Stimulated activated CD8-positive, alpha-beta memory T cell treated with anti-CD3 and anti-CD28 coated beads, Interleukin-15, amount 100 ng/mL, for 4 hours (primary cell): Measurements from ENCODE around the gene SLC16A3.
"Not testable (repeated sequence)": the region's sequence is repeated elsewhere in the genome, so short reads cannot be mapped to it uniquely, and the experiment has no call there.

Experiments used
- DNase-seq, 2 donors: peaks; one replicate each; pipeline ENCODE4 v3.0.0-alpha.2; 2020; ENCODE audit warnings: low read depth in 2 of 2

Gene SLC16A3

GRCh38 chr17:82247182-82247823 lies 18.5 kb downstream of the SLC16A3 start:
- DNase-seq = no peak

GRCh38 chr17:82247856-82248671 lies 19.2 kb downstream of the SLC16A3 start:
- no peak for DNase-seq

- no peak for DNase-seq
Observed at GRCh38 chr17:82248815-82249674, 20.2 kb downstream of the SLC16A3 start.

- no peak for DNase-seq
Observed at GRCh38 chr17:82249896-82250581, 21.2 kb downstream of the SLC16A3 start.

GRCh38 chr17:82250868-82251500 lies 22.1 kb downstream of the SLC16A3 start:
- DNase-seq = no peak

GRCh38 chr17:82252511-82253178 lies 23.8 kb downstream of the SLC16A3 start:
- DNase-seq = no peak

GRCh38 chr17:82253179-82253544 lies 24.3 kb downstream of the SLC16A3 start:
- DNase-seq = no peak

GRCh38 chr17:82254096-82254495 lies 25.3 kb downstream of the SLC16A3 start:
- not testable (repeated sequence) for DNase-seq

GRCh38 chr17:82254746-82255145 lies 25.9 kb downstream of the SLC16A3 start:
- DNase-seq = not testable (repeated sequence)

- DNase-seq = no peak
Observed at GRCh38 chr17:82255402-82255972, 26.6 kb downstream of the SLC16A3 start.

- no peak for DNase-seq
Observed at GRCh38 chr17:82256242-82256885, 27.5 kb downstream of the SLC16A3 start.

GRCh38 chr17:82257473-82257872 lies 28.6 kb downstream of the SLC16A3 start:
- peak; percentile 51 to 64 for DNase-seq

- no peak for DNase-seq
Observed at GRCh38 chr17:82258555-82258954, 29.7 kb downstream of the SLC16A3 start.

- DNase-seq = not testable (repeated sequence)
Observed at GRCh38 chr17:82259972-82260961, 31.4 kb downstream of the SLC16A3 start.

GRCh38 chr17:82262344-82262743 lies 33.5 kb downstream of the SLC16A3 start:
- no peak for DNase-seq

- no peak for DNase-seq
Observed at GRCh38 chr17:82263641-82264040, 34.8 kb downstream of the SLC16A3 start.

GRCh38 chr17:82266142-82266541 lies 37.3 kb downstream of the SLC16A3 start:
- DNase-seq = no peak

GRCh38 chr17:82267575-82268379 lies 38.9 kb downstream of the SLC16A3 start:
- peak in 1 of 2 donors; percentile 21 for DNase-seq
